Measurements from ENCODE around the gene LPAR4.
"Not testable (repeated sequence)": the region's sequence is repeated elsewhere in the genome, so short reads cannot be mapped to it uniquely, and the experiment has no call there.

The LPAR4 gene

GRCh38 chrX:78747489-78747888 lies at the start of gene LPAR4:
Gene LPAR4 (plus strand): TSS chrX:78747720. CDS start chrX:78754870, 7,150 bp downstream.
- DNase-seq = no peak

DNA sequence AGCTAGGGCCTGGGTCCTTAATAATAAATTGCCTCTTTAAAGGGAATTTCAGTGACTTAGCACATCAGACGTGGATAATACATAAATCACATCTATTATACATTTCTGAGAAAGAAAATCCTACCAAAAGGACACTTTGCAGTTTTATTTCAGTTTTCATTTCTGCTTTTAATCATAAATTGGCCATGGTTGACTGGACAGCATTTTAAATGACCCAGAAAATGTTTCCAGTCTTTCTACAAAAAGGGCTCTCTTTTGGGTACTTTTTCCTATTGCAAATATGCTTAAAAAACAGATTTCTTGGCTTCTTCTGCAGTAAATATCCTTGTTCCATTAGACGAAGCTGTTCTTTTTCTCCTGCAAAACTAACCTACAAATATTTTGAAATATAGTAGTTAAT lies 41.4 kb upstream of the LPAR4 start:
- no peak for DNase-seq

DNA sequence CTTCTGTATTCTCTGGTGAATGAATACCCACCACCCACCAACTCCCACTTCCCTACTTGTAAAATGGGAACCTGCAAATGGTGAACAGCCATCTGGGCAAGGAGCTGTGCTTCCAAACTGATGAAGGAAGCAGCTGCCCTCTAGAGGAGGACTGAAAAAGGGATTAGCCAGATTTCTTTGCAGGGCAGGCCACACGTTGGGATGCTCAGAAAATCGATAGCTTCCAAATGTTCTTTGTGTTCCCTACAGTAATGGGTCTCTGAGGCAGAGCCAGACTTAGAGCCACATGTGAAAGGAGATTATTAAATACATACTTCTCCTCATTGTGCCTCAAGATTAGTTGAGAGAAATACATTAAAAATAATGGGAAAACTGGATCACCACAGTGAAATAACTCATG lies 39.3 kb upstream of the LPAR4 start:
- DNase-seq = peak; percentile 4

DNA sequence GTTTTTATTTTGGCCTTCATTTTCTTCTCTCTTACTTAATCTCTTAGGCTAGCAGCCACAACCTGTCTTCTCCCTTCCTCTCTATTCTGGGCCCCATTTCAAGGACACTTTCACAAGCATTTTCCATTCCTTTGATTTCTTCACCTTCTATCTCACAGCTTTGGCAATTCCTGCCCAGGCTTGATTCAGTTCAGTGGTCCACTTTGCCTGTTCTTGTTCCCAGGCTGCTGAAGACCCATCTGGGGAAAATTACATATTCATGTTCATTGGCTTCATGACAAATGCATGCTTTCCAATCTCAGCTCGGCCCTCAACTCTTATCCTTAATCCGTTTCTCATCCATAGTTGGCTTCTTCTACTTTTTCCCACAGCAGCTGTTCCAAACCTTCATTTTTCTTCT lies 38.7 kb upstream of the LPAR4 start:
- no peak for DNase-seq

DNA sequence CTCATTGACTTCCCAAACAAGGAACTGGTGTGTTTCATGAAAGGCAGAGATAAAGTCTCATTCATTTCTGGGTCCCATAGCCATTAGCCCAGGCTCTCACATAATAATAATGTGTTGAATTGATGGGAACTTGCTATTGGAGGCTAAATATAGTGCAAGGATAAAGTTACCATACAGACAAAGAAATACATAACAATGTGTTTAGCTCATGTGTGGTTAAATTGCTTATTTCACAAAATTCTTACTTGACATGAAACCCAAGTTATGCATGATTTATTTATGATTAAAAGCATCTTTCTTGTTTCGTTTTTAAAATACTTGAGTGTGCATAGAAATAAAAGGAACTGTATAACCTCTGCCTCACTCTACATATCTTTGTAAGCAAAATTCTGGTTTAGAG lies 37.3 kb upstream of the LPAR4 start:
- DNase-seq = no peak

DNA sequence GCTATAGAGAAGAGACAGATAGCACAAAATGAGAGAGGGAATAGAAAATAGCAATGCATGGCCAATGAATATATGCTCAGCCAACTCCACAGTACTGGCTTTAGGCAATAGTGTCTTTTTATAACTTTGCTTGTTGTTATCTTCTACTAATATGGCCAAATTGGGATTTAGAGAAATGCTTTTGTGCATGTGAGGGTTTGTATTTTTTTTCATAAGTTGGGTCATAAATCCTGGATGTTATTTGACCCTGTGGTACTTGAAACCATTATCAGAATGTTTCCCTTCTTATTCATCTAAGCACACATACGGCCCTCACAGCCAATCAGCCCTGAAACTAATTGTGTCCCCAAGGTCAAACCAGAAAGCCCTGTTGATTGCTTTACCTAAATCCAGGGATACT lies 35.2 kb upstream of the LPAR4 start:
- no peak for DNase-seq

DNA sequence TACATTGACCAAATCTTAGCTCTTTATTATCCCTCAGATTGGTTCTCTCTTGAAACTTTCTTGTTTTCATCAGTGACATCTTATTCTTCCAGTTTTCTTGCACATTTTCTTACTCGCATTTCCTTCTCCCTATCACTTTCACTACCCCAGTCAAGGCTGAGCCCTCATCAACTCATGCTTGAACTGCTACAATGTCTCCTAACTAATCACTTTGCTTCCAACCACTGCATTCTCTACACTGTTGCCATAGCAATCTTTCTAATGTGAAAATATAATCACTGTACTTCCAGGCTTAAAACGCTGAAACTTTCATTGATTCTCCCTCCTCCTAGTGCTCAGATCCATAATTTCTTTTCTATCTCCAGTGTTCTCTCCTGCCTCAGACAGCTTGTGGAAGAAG lies 22.2 kb upstream of the LPAR4 start:
- no peak for DNase-seq

- no peak for DNase-seq
Observed at GRCh38 chrX:78746496-78746895, 1.0 kb upstream of the LPAR4 start.

DNA sequence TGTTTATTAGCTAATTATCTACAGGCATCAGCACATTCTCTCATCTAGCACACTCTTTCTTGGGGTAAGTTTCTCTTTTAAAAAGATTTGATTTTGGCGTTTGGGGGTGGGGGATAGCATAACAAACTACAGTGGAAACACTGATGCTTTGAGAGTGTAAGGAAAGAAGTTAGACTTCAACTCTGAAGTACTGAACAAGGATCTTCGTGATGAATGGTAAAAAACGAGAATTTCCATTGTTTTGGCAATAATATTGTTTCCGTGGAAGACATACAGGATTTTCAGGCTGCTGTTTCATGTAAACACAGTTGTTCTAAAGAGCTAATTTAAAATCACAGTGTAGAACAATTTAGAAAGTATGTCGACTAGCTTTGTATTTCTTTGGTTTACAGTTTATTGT lies 451 bp downstream of the LPAR4 start:
- no peak for DNase-seq

- no peak for DNase-seq
Observed at GRCh38 chrX:78748846-78749245, 1.3 kb downstream of the LPAR4 start.

DNA sequence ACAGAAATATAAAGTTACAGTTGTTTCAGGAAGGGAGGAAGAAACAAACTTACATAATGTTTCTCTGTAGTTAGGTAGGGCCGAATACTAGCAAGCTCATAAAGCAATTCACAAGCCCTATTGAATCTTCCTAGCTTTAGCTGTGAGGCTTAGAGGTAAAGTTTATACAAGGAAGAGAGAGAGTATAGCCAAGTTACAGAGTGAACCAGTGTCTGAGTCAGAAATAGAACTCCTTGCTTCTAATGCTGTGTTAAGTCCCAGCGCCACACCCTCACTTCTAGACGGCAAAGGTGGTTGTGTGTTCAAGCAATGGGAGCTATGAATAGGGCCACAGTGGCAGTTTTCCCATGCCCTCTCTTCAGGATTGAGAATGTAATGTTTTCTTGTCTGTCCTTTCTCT lies 6.1 kb downstream of the LPAR4 start:
- no peak for DNase-seq

- DNase-seq = no peak
Observed at GRCh38 chrX:78754917-78755316, 7.4 kb downstream of the LPAR4 start.

GRCh38 chrX:78759081-78759480 lies 11.6 kb downstream of the LPAR4 start:
- DNase-seq = no peak

DNA sequence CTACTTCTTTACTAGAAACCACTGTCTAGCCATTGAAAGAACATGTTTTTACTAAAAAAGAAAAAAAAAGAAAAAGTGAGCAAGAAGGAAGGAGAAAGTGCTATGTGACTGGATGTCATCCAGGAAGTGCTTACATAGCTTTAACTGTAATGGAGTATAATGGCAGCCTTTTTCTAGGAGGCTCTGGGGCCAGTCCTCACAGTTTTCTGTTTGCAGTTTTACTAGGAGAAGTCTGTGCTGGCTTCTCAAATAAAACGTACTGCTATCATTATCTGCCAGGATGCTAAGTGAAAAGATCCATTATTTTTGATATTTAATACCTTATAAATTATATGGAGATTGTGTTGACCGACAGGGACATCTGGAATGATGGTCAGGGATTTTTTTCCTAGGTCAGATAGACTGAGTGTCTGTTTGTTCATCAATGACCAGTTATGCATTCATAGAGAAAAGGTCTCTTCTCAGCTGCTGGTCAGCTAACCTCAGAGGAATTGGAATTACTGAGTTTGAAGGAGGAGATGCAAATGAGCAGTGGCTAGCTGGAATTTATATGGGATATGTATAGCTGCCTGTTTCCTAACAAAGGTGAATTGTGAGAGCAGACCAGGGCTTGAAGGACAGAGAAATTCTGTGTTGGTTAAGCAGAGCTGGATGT lies 21.7 kb downstream of the LPAR4 start:
- DNase-seq = no peak

DNA sequence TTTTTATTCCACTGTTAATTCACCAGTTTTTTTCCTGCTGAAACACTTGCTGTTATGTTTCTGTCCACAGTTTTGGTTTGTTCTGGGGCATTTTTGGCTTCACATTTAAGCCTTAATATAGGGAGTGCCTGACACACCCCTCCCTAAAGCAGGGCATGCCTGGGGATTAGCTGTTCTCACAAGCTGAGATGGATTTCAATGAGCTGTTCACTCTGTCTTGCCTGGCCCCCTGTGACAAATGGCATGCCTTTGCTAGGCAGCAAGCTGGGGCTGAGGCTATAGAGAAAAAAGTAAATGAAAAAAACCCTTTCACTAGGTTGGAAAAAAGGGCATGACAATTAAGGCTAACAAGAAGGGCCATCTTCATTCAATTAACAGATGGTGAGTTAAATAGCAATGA lies 22.4 kb downstream of the LPAR4 start:
- DNase-seq = no peak

GRCh38 chrX:78796916-78797315 lies 49.4 kb downstream of the LPAR4 start:
- no peak for DNase-seq

DNA sequence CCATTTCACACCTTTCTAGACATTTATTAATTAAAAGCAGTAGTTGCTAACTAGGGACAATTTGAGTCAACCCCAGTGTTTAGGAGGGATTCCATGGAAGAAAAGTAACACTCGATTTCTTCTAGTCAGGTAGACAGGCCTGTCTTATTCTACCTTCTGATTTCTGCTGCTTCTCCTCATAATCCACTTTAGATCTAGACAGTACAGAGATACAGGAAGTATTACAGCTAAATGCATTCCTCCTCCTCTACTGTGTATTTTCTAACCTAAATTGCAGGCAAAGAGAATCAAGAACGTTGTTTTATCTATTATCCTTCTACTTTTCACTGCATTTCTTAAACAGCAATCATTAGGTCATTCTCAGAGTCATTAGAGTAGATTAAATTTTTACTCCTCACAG lies 52.6 kb downstream of the LPAR4 start:
- no peak for DNase-seq

DNA sequence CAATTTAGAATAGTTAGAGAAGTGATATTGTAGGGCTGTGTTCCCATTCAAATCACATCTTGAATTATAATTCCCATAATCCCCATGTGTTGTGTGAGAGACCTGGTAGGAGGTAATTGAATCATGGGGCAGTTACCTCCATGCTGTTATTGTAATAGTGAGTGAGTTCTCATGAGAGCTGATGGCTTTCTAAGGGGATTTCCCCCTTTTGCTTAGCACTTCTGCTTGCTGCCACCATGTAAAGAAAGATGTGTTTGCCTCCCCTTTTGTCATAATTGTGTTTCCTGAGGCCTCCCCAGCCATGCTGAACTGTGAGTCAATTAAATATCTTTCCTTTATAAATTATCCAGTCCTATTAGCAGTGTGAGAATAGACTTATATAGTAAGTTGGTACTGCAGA lies 53.2 kb downstream of the LPAR4 start:
- no peak for DNase-seq

GRCh38 chrX:78801522-78801921 lies 54.0 kb downstream of the LPAR4 start:
- no peak for DNase-seq

- not testable (repeated sequence) for DNase-seq
Observed at GRCh38 chrX:78802526-78802925, 55.0 kb downstream of the LPAR4 start.
